Measurements from ENCODE around the gene RBM39.
A peak's percentile ranks its signal among the peaks of the same experiment; 100 is the strongest.
"Not testable (repeated sequence)": the region's sequence is repeated elsewhere in the genome, so short reads cannot be mapped to it uniquely, and the experiment has no call there.

Gene RBM39

DNA sequence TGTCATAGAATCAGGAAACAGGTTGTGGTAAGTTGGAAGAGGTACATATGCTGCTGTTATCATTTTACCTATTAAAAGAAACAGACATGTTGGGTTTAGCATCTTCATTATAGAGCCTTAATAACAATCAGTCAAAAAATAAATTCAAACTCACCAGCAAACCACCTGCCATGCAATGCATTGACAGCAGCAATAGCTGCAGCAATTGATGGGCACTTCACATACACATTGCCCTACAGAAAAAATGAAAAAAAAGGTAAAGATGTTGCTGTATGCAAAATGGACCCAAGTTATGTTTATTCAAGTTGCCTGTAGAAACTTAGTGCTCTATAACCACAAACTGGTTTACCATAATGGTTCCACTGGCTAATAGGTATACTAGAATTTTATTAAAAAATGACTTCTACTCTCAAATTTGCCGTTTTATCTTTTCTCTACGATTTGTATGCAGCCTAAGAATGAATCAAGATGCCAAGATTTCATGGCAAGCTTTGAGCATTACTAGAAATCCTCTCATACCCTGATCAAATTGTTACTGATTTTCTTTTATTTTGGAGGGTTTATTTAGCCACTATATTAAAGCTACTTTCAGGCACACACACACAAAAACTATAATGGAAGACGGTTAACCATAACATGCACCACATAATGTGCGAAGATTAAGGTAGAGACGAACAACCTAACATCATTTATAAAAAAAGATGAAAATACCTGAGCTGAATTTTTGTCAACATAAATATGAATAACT lies 37.4 kb downstream of the RBM39 start:
- DNase-seq = no peak

DNA sequence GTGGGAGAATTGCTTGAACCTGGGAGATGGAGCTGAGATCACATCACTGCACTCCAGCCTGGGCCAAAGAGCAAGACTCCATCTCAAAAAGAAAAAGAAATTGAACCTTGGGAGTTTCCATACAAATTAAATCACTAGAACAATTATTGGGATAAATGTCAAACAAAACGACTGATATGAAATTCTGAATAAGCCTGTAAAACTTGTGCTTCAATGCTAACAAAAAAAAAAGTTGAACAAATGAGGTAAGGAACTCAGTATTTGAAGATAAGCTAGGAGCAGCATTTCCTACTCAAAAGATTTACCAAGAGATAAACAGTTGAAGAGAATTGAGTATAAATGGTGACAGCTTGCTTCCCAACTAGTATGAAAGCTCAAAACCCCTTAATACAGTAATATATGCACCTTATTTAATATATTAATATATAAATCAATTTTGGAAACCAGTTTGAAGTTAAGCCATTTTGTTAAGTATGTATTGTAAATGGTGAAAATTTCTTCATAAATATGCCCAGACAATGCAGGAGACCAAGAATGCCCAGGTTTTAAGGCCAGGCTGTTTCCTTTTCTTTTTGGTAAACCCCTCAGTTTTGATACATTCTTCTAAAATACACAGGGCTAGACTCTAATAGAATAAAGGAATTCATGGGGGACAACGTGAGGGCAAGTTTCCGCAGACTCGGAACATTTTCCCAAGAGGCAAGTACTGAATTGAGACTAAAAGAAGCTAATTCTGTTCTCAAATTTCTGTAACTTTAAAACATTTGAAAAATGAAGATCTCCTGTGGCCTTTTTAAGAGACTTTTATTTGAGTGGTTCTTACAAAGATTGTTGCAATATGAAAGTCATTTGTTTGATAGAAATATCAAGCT lies 39.0 kb downstream of the RBM39 start:
- no peak for DNase-seq

DNA sequence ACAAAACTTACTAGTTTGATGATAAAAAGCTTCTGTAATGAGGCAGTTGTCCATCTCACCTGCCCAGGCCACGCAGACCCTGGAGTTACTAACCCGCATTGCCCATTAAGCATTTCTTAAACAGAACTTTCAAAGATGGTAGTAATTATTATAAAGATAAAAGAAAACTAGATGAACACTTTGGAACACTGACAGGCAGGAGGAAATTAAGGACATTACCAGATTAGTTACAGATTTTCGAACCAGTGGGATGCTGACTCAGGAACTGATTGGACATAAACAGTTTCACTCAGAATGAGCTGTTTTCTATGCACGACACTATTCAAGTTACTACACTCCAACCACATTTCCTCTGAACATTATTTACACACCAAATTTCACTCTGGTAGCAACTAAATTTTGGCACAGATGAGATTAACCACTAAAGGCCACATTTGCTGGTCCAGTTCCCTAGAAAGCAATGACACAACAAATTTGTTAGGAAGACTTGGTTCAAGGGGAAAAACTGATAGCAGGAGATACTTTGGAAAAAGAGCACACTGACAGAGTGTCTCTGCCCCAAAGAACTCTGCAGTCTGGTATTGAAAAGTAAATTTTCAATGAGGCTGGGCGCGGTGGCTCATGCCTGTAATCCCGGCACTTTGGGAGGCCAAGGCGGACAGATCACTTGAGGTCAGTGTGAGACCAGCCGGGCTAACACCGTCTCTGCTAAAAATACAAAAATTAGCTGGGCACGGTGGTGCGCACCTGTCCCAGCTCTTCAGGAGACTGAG lies 39.8 kb downstream of the RBM39 start:
- no peak for DNase-seq

DNA sequence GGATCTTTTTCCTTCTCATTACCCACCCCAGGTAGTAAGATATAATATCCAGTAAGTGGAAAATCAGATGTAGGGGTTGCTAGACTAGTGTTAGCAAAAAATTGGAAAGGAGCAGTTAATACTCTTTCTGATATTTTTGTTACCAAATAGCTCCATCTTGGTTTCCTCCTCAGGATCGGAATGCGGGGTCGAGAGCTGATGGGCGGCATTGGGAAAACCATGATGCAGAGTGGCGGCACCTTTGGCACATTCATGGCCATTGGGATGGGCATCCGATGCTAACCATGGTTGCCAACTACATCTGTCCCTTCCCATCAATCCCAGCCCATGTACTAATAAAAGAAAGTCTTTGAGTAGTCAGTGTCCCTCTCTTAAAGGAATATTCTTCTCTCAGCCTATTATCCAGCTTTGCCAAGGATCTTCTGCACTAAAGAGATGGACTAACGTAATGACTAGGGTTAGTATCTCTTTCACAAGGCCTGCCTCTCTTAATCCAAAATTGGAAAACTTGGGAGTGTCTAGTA lies 41.4 kb downstream of the RBM39 start:
- no peak for DNase-seq

DNA sequence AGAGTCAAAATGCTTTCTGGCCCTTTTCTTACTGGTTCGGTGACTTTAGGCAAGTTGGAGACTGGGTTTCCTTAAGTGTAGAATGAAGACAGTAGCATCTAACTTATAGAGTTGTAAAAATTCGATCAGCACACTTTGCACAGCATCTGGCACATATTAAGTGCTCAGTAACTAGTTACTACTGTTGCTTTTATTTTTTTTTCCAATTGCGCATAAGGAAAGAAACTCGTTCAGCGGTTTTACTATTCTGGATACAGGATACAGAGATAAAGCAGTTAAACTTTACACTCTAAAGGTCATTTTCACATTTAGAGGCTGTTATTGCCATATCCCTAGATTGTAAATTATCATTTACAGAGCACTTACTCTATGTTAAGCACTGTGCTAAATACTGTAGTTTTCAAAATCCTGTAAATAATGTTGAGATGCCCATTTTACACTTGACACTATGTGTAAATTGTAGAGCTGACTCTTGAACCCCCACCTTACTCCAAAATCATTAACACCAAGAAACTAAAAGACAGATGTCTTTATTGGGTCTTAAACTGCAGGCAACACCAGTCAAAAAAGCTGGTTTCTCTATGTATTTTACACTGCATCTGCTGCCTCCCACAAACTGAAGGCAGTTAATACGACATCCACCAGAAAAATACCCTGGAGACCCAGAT lies 42.0 kb downstream of the RBM39 start:
- DNase-seq = no peak

- DNase-seq = peak; percentile 57
Observed at GRCh38 chr20:35699127-35699956, 42.7 kb downstream of the RBM39 start, which contains the start of the genes NFS1 and ROMO1. NFS1 (minus strand) TSS chr20:35699352; CDS start chr20:35699288, 64 bp downstream. ROMO1 (plus strand) TSS chr20:35699405; CDS start chr20:35699633, 228 bp downstream.

GRCh38 chr20:35698298-35699126 lies 43.5 kb downstream of the RBM39 start:
- DNase-seq = no peak

- no peak for DNase-seq
Observed at GRCh38 chr20:35697696-35698297, 44.3 kb downstream of the RBM39 start.

- DNase-seq = no peak
Observed at GRCh38 chr20:35695978-35696377, 46.1 kb downstream of the RBM39 start.

GRCh38 chr20:35695245-35695749 lies 46.8 kb downstream of the RBM39 start:
- no peak for DNase-seq

DNA sequence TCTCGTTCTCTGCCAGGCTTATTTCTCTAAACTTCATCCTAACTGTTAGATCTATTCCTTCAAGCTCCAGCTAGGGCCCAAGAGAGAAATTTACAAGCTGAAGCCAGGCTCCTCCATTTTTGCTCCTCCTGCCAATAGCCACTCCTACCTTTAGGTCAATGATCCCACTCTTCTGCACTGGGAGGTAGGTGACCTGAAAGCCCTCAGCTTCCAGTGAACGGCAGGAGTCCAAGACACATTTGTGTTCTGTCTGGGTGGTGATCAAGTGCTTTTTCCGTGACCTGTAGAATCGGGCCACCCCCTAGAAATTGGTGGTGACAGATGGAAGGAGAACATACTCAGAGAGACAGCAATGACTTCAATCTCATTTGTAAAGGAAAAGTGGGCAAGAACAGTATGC lies 51.8 kb downstream of the RBM39 start:
- DNase-seq = no peak

DNA sequence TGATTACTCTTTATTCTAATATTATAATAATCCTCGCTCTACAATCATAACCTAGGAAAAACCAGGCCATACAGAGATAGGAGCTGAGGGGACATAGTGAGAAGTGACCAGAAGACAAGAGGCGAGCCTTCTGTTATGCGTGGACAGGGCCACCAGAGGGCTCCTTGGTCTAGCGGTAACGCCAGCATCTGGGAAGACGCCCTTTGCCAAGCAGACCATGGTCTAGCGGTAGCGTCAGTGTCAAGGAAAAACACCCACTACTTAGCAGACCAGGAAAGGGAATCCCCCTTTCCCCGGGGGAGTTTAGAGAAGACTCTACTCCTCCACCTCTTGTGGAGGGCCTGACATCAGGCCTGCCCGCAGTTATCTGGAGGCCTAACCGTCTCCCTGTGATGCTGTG lies 55.2 kb downstream of the RBM39 start:
- DNase-seq = not testable (repeated sequence)

DNA sequence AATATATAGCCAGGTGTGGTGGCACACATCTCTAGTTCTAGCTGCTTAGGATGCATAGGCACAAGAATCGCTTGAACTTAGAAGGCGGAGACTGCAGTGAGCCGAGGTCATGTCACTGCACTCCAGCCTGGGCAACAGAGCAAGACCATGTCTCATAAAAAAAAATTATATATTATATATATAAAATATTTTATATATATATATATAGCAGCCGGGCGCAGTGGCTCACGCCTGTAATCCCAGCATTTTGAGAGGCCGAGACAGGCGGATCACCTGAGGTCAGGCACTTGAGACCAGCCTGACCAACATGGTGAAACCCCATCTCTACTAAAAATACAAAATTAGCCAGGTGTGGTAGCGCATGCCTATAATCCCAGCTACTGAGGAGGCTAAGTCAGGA lies 56.7 kb downstream of the RBM39 start:
- not testable (repeated sequence) for DNase-seq

GRCh38 chr20:35681960-35682359 lies 60.1 kb downstream of the RBM39 start:
- no peak for DNase-seq

DNA sequence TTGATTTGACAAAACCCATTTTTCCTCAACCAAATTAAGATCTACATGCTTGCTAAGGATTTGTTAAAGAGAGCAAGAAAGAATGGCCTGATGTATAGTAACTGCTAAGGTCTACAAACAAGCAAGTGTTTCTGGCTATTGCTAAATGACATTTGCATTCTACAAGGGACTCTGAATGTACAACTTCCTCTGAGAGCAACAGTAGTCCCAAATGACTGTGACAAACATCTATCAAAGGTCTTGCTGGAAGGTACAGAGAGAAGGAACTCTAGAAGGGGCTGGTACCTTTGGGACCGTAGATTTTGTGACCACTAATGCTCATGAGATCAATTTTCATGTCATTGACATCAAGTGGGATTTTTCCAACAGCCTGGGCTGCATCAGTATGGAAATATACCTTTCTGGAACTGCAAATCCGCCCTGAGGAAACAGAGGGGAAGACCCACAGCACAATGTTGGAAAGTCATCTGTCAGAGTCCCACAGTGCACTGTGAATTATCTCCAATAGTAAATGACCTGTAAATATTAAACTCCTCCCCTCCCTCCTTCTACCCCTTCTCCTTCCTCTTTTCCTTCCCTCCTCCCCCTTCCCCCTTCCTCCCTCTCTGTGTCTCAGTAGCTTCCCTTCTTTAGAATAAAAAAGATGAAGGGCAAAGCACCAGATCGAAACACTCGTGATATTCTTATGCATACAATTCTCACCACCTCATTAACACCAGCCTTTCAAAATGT lies 61.4 kb downstream of the RBM39 start:
- DNase-seq = peak; percentile 14

- no peak for DNase-seq
Observed at GRCh38 chr20:35674921-35675320, 67.1 kb downstream of the RBM39 start.

DNA sequence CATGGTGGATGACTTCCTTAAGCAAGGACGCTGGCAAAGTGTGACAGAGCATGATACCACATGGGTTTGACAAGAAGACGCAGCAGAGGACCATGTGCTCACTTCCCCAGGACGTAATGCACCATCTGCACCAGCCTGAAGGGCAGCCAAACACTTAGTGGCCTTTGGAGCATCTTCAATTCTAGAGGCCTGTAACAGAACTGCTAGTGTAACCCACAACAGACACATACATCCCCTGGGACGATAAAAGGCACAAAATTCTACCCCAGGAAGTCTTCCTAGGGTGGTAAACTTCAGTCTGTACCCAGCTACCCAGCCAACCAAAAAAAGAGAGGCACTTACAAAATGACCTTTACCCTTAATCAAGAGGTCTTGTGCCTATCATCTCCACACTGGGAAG lies 68.2 kb downstream of the RBM39 start:
- DNase-seq = no peak

- no peak for DNase-seq
Observed at GRCh38 chr20:35669681-35670080, 72.4 kb downstream of the RBM39 start.

- no peak for DNase-seq
Observed at GRCh38 chr20:35669221-35669620, 72.8 kb downstream of the RBM39 start.
